Measurements from ENCODE around the gene ZNRF3.

The ZNRF3 gene

DNA sequence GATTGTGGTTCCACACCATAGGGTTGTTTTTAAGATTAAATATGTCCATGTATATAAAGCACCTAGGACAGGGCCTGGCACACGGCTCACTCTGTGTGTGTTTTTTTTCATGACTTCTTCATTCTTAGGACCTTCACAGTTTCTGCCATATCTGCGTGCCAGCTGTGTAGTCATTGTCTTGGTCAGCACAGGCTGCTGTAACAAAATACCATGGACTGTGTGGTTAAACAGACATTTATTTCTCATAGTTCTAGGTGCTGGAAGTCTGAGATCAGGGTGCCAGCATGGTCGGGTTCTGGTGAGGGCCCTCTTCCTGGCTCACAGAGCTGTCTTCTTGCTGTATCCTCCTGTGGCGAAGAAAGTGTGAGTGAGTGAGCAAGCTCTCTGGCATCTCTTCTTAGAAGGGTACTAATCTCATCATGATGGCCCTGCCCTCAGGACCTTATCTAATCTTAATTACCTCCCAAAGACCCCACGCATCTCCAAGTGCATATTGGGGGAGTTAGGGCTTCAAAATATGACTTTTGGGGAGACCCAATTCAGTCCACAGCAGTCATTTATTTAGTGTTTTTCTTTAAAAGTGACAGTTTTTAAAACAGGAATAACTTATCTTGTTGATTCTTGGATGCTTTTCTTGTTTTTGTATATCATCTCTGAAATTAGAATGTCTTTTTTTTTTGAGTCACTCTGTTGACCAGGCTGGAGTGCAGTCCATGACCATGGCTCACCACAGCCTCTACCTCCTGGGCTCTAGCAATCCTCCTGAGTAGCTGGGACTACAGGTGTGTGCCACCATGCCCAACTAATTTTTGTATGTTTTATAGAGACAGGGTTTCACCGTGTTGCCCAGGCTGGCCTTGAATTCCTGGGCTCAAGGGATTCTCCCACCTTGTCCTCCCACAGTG, 70.9 kb downstream of the ZNRF3 start:
- no peak for DNase-seq

DNA sequence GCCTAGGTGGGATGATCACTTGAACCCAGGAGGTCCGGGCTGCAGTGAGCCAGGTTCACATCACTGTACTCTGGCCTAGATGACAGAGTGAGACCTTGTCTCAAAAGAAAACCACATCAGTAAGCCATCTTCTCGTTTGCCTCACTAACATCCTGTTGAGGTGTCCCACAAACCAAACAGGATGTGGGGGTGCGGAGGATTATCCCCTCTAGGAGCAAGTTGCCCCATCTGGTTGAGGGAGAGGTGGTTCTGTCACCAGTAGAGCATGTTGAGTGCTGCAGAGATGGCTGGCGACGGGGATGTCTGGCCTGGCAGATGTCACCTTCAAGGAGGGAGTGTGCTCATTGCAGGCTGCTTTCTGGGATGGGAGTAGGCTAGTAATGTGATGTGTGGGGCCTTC, 72.4 kb downstream of the ZNRF3 start:
- no peak for DNase-seq

DNA sequence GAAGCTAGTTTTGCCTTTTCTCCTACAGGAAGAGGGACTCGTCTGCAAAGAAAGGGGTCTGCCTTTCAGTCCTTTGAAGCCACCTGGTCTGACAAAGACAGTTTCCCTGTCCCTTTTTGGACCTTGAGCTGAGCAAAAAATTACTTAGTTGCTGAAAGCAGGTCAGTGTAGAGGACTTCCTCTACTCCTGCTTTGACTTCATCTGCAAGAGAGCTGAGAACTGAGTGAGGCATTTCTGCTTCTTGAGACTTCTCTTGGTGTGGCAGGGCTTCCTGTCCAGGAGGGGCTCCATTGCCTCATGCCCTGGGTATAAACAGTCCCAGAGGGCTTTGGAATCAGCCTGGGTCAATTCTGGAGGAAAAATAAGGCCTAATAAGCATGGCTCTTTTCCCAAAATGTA, 73.1 kb downstream of the ZNRF3 start:
- no peak for DNase-seq

DNA sequence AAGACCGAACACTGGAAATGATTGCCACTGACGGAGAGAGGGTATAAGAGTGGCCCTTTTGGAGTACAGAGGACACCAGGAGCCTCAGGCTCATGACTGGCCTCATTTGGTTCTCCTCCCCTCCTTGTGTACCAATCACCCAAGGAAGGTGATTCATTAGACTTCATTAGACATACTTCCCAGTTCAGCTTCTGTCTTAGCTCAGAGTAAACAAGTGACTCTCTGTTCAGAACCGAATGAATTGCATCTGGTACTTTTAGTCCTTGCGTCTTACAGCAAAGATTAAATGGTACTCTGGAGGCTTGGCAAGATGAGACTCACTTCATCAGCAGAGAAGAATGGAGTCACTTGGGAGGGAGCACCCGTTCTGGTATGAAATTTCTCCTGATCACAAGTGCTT, 75.2 kb downstream of the ZNRF3 start:
- DNase-seq = no peak

DNA sequence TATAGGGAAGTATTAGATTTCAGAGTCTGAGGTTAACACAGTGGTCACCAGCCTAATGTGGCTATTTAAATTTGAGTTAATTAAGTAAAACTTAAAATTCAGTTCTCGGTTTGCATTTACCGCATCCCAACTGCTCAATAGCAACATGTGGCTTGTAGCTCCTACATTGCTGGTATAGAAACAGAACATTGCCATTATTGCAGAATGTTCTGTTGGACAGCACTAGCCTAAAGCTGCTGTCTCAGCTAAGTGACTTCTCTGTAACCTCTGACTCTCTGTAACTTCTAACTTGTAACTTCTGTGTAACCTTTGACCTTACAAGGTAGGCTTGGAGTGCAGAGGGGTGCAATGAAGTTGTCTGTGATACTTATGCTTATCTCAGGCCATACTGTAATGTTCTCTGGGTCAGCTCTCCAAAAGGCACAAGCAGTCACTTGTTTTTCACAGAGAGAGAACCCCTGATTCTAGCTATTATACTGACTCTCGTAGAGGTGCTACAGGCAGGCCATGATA, 78.7 kb downstream of the ZNRF3 start:
- DNase-seq = no peak

DNA sequence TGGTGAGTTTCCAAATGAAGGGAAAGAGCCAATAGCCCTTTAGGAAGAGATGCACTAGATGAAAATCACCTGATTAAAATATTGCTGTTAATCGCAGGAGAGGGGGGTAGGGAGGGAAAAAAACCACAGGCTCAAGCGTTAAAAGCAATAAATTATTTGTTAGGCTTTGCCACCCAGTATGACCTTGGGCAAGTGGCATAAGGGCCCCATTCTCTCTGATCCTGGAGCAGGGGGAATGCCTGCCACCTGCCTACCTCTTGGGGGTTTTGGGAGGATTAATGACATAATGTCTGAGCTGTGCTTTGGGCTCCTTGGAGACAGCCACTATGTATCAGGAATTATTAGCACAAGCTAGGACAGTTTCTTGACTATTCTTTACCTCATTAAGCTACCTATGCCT, 80.0 kb downstream of the ZNRF3 start:
- DNase-seq = no peak

DNA sequence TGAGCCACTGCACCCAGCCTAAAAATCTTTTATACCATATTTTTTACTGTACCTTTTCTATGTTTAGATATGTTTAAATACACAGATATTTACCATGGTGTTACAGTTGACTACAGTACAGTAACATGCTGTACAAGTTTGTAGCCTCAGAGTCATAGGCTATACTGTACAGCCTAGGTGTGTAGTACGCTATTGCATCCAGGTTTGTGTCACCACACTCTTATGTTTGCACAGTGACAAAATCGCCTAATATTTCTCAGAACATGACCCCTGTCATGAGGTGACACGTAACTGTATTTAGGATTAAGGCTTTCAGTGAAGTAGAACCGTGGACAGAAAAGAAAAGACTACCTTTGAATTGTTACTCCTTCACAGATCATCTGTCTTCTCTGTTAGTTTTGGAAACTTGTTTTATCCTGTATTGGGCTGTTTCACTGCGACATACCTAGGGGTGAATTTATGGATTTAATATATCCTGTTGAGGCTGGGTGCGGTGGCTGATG, 83.8 kb downstream of the ZNRF3 start:
- no peak for DNase-seq

DNA sequence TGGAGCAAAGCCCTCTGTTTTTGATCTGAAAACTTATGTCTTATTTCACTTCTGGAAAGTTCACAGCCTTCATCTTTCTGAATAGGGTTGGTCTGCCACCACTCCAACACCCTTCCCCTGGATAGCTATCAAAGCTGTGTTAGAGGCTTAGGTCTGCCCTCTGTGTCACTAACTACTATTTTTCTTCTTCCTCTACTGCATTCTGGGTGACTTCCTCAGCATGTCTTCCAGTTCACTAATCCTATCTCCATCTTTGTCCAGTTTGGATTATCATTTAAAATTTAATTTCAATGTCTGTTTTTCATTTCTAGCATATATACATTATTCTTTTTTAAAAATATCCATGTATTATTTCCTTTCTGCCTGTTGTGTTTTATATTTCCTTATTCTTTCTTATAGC, 84.6 kb downstream of the ZNRF3 start:
- no peak for DNase-seq

DNA sequence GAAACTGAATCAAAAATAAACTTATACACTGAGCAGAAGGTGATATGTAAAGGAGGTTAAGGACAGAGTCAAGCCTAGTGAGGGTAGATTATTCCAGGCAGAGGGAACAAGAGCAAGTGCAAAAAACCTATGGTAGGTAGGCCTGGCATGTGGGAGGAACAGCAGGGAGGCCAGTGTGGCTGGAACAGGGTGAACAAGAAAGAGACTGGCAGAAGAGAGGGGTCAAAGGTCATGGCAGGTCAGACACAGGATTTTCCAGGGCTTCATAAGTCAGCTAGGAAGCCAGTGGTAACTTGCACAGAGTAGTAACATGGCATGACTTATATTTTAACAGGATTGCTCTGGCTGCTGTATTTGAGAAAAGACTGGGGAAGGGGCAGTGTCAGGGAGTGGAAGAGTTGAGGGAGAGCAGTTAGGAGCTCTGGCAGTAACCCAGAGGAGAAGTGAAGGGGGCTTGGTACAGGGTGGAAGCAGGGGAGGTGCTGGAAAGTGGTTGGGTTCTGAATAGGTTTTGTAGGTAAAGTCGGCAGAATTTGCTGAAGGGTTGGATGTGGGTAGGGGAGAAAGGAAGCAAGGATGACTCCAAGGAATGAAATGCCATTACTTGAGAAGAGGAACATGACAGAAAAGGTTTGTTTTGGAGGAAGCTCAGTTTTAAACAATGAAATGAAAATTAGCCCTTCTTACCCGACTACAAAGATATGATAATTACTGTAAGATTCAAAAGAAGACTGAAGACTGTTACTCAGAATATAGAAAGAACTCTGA, 86.2 kb downstream of the ZNRF3 start:
- no peak for DNase-seq

DNA sequence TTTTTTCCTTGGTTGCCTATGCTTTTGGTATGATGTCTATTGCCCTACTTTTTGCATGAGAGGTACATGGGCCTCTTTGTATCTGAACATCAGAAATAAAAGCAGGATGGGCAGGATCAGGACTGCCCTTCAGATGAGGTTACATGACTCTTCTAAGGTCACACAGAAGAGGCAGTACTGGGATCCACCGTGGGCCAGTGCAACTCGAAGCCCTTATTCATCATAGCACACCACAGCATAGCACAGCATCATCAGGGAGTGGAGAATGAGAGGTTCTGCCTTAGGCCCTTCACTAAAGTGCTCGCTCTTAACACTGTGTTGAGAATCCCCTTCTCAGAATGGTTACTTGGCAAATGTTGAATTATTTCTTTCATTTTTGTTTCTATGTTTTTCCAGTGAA, 90.0 kb downstream of the ZNRF3 start:
- no peak for DNase-seq

DNA sequence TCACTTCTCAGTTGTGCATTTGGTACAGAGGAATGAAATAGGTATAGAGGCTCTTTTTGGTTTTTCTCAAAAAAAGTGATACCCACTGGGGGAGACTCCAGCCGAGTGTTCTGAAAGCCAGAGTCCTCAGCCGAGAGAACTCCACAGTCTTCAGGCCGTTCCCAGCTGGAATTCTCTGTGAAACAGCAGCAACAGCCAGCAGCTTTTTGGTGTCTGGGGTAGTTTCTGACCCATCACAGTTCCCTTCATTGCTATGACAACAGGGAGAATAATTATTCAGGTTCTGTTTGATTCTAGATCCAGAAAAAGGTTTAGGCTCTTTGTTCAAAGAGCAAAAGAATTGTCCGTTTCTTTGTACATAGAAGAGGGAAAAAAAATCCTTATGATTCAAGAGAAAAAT, 93.7 kb downstream of the ZNRF3 start:
- no peak for DNase-seq

DNA sequence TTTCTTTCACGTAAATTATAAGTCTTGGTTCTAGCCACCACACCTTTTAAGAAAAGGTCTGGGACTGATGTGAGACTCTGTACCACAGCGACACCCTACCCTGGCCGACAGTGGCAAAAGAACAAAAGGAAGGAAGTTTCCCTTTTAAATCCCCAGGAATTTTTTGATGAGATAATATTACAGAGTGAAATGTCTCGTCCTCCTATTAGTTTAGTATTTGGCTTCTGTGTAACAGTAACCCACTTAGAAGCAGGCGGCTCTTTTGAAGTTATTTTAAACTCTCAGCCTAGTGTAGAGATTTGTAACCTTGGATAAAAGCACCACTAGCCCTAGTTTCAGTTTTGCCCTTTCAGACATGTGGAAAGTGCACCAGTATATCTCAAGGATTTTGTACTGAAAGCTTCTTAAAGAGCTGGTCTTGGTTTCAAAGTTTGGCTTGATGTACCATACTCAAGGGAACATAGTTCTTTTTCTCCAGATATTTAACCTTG, 94.2 kb downstream of the ZNRF3 start:
- no peak for DNase-seq

DNA sequence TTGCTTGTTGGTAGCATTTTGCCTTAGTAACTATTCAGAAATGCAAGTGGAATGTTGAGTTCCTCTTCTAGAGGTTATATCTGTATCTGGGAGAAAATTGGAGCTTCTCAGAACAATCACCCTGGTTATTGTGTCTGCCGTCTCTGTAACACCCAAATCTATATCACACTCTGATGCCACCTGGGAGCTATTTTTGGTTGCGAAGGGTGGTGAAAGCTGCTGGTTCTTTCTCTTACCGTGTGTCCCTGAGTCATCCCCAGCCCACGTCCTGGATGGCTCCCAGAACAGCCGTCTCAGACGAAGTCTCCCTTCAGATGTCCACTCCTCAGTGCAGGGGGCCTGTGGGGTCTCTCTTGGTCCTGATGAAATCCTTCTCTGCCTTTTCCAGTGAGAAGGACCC, 94.8 kb downstream of the ZNRF3 start:
- DNase-seq = no peak

DNA sequence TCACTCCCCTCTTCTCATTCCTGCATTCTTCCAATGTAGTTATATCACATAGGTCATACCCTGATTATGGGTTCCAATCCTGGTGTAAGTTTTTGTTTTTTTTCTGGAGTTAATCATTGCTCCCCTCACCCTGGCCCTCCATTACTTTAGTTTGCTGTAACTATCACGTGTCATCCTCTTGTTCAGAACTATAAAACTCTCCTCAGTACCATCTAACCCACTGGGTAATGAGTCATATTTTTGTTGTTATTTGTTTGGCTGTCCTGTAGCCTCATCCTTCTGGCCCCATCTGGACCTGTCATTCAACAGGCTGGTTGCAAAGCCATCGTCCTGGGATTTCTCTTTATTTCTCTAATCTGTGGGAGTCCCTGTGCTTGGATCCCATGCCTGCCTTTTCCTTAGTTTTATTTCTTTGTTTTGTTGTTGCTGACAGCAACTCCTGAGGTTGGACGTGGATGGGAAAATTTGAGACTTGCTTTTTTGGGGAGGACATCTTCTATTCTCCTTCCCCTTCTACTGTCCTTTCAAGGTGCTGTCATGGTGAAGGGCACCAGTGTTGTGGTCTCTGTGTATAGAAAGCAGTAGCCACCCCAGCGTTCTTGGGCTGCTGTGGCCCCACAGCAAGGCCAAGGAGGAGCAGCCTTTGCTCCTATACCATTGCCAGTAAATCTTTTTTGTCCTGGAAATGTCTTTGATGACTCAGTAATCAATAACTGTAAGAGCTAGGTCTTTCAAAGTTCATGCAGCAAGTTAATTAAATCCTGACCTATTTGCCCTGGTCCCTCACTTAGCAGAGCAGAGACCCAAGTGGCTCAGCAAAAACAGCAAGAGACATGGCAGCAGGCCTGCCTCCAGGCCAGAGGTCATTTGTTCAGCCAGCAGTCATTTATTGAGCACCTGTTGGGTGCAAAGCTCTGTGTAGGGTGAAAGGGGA, 95.8 kb downstream of the ZNRF3 start:
- no peak for DNase-seq

DNA sequence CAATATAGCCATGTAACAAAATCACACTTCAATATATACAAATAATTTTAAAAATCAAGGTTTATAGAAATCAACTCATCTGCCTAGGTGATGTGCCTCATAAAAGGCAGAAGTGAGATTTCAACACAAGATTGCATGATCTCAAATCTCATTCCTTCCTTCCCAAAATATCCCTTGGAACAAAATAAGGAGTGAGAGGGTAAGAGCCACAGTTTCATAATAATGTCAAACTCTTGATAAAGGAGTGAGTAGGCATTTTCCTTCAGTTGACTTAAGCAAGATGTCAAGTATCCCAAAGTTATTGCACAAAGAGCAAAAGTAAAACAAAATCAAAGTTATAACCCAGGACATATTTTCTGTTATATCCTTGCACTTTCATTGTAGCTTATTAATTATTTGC, 97.0 kb downstream of the ZNRF3 start:
- no peak for DNase-seq

DNA sequence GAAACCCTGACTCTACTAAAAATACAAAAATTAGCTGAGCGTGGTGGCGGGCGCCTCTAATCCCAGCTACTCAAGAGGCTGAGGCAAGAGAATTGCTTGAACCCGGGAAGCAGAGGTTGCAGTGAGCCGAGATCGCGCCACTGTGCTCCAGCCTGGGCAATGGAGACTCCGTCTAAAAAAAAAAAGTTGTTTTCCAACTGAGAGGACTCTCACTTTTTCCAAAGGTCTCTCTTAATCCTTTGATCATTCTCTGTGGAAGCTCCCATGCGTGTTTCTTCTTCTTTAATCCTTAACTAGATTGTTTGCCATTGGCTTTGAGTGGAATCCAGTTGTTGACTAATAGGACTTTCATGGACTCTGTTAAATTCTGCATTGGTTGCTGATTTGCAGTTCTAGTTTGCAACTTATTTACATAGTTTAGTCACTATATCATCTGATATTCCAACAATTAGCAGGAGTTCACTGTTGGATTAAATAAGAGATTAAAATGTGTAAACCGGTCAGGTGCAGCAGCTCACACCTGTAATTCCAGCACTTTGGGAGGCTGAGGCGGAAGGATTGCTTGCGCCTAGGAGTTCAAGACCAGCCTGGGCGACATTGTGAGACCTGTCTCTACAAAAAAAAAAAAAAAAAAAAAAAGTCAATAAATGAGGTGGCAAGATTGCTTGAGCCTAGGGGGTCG, 98.6 kb downstream of the ZNRF3 start:
- DNase-seq = no peak

DNA sequence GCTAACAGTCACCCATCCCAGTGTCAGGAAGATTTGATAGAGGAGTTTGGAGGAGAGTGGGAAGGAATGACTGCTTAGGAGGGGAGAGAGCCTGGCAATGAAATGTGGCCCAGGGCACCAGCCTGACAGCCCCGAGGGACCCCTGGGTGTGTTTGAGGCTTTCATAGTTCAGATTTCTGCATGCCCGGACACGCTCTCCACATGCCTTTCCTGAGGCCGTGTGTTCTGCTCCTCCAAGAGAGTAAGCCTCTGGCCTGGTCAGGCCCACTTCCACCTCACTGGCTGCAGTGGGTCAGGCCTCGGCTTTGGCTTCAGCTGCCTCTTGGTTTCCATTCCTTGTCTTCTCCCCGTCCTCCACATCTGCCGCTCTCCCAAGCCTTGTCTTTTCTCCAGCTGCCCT, 99.8 kb downstream of the ZNRF3 start:
- no peak for DNase-seq

DNA sequence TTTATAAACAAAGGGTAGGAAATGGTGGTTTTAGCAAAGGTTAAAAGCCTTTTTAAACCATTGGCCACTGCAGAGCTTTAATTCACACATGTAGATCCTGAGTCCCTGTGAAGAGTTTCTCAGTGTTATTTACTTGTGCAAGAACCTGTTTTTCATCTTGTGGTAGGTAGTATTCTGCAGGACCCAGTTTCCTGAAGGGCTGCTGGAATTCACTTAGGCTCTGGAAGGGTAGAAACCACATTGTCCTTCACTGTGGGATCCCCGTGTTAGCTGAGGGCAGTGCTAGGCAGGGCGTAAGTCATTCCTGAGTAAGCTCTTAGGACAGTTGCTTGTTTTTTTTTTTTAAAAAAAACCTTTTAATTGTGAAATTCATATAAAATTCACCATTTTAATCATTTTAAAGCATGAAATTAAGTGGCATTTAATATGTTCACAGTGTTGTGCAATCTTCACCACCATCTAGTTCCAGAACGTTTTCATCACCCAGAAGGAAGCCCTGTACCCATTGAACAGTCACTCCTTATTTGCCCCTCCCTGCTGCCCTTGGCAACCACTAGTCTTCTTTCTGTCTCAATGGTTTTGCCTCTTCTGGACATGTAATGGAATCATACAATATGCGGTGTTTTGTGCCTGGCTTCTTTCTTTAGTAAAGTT, 100.5 kb downstream of the ZNRF3 start:
- DNase-seq = no peak

DNA sequence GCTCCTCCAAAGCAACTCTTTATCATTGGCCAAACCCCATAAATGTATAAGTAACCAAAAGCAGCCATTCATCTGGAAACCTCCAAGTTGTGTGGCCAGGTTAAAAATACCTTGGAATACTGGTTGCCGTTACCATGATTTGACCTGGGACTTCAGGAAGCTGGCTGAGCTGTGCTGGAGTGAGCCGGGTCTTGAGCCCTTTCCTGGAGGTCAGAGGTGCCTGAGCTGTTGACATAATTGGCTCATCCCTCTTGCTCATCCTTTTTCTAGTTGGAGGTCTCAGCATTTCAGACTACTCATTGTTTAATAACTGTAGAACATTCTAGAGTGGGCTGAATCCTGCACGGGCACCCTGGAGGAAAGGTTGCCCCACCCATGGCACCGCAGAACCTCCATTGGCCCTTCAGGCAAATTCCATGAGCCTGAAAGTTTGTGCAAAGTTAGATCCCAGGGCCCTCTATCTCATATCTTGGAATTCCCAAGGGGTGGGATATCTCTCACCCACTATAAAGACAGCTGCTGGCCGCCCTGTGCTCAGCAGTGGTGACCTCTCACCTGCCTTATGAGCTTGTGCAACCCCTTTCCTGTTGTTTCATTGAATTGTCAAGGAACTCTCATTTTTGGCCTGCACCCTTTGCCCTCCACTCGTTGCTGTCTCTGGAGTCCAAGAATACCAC, 101.2 kb downstream of the ZNRF3 start:
- no peak for DNase-seq

DNA sequence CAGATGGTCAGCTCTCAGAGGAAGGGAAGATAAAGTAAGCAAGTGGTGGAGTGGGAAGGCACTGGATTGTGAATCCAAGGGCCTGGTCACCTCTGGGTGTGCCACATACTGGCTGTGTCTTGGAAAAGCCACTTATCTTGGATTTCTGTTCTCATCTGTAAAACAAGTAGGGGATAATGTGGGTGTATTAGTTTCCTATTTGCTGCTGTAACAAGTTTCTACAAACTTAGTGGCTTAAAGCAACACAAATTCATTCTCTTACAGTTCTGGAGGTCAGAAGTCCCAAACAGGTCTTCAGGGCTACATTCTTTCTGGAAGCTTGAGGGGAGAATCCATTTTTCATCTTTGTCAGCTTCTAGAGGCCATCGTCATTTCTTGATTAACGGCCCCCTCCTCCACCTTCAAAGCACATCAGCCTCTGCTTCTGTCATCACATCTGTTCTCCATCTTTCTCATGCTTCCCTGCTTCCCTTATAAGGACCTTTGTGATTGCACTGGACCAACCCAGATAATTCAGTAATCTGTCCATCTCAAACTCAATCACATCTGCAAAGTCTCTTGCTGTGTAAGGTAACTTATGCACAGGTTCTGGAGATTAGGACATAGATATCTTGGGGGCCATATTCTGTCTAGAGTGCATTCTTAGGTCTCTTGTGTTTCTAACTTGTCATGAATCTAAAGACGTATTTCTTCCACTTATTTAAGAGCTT, 102.4 kb downstream of the ZNRF3 start:
- DNase-seq = no peak
